GM21529 (cell line): ENCODE results near the gene PLEKHA7.
A peak's percentile ranks its signal among the peaks of the same experiment; 100 is the strongest.

Experiments
- ATAC-seq: cut with Tn5 transposase; IDR thresholded peaks from one replicate; pipeline ENCODE4 v1.9.1; 2021; ENCODE audit not compliant: unreplicated experiment

PLEKHA7 gene

GRCh38 chr11:16778876-16779275 lies 235.3 kb downstream of the PLEKHA7 start:
- no peak for ATAC-seq

- ATAC-seq = no peak
These were observed 235.9 kb downstream of the PLEKHA7 start for GRCh38 chr11:16778286-16778685.

GRCh38 chr11:16777613-16777975 lies 236.6 kb downstream of the PLEKHA7 start:
- ATAC-seq = no peak

- ATAC-seq = no peak
These were observed 237.3 kb downstream of the PLEKHA7 start for GRCh38 chr11:16776711-16777612.

- ATAC-seq = no peak
These were observed 238.5 kb downstream of the PLEKHA7 start for GRCh38 chr11:16775614-16776283.

GRCh38 chr11:16774936-16775613 lies 239.1 kb downstream of the PLEKHA7 start:
- no peak for ATAC-seq

GRCh38 chr11:16773981-16774935 lies 240.0 kb downstream of the PLEKHA7 start:
- no peak for ATAC-seq

- ATAC-seq = no peak
These were observed 242.1 kb downstream of the PLEKHA7 start for GRCh38 chr11:16772141-16772512.

- no peak for ATAC-seq
These were observed 242.7 kb downstream of the PLEKHA7 start for GRCh38 chr11:16771350-16772140.

- no peak for ATAC-seq
These were observed 244.2 kb downstream of the PLEKHA7 start for GRCh38 chr11:16770016-16770415.

GRCh38 chr11:16769386-16769785 lies 244.8 kb downstream of the PLEKHA7 start:
- no peak for ATAC-seq

GRCh38 chr11:16767957-16768356 lies 246.3 kb downstream of the PLEKHA7 start:
- no peak for ATAC-seq

GRCh38 chr11:16767137-16767536 lies 247.1 kb downstream of the PLEKHA7 start:
- ATAC-seq = no peak

- ATAC-seq = no peak
These were observed 249.3 kb downstream of the PLEKHA7 start for GRCh38 chr11:16764888-16765287.

- ATAC-seq = no peak
These were observed 250.5 kb downstream of the PLEKHA7 start for GRCh38 chr11:16763746-16764145.

- no peak for ATAC-seq
These were observed 254.2 kb downstream of the PLEKHA7 start for GRCh38 chr11:16759857-16760508.

GRCh38 chr11:16758382-16759024 lies 255.7 kb downstream of the PLEKHA7 start:
- ATAC-seq = no peak

- ATAC-seq = no peak
These were observed 263.8 kb downstream of the PLEKHA7 start for GRCh38 chr11:16750417-16750816.

- peak; percentile 44 for ATAC-seq
These were observed 264.5 kb downstream of the PLEKHA7 start for GRCh38 chr11:16749666-16750065.
